ENCODE results near the gene SLC26A11.
"Not testable (repeated sequence)": the region's sequence is repeated elsewhere in the genome, so short reads cannot be mapped to it uniquely, and the experiment has no call there.

Gene SLC26A11

DNA sequence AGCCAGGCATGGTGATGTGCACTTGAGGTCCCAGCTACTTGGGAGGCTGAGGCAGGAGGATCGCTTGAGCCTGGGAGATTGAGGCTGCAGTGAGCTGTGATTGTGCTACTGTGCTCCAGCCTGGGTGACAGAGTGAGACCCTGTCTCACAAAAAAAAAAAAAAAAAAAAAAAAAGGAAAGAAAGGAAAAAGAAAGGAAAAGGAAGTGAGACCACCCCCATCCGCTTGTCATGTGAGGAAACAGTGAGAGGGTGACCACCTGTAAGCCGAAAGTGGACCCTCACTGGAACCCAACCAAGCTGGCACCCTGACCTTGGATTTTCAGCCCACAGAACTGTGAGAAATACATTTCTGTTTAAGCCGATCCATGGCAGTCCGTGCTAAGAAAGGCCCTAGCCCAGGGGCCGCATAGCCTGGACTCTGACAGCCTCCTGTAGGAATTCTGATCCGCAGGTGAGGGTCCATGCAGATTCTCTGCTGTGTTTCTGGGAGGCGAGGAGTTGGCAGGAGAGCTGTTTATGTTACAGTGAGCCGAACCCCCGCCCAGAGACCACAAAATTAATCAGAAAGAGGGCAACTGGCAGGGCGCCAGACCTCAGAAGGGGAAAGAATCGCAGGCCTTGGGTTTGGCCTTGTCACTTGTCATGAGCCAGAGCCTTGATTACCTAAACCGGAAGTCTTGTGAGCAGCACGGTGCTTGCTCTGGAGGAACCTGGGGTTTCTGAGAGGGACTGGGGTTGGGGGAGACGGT, 1.0 kb upstream of the SLC26A11 start:
- peak; percentile 91 for DNase-seq (ENCODE audit: low read depth)

DNA sequence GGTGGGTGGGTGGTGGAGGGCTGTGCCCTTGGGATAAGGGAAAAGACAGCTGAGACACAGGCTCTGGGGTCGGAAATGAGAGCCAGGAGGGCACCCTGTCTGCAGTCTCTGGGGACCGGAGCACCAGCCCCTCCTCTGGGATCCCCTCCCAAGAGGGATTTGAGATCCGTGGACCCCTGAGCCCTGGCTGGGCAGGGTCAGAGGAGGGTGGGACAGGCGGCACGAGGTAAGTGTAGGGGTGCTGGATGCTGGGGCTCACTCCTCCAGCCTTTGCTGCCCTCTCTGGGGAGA, 519 bp upstream of the SLC26A11 start:
- DNase-seq (ENCODE audit: low read depth), result no peak

GRCh38 chr17:80220736-80221215, 549 bp downstream of the SLC26A11 start:
- DNase-seq (ENCODE audit: low read depth), result no peak

DNA sequence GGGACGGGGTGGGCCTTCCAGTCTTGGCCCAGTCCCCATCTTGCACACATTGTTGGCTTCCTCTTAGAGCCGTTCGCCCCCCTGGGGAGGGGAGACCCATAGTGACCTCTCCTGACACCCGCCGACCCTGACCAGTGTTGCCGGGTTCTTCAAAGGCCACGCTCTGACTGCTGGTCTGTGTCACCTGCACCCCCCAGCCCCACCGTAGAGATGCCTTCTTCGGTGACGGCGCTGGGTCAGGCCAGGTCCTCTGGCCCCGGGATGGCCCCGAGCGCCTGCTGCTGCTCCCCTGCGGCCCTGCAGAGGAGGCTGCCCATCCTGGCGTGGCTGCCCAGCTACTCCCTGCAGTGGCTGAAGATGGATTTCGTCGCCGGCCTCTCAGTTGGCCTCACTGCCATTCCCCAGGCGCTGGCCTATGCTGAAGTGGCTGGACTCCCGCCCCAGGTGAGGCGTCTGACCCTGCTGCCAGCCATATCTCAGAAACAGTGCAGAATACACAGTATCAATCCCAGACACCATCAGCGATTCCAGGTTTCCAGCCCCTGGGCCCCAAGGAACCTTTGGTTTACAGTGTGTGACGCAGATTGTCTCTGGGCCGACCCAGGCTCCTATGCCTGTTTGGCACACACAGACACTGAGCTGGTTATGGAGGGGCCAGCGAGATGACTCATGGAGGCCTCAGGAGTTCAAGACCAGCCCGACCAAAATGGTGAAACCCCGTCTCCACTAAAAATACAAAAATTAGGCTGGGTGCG, 1.3 kb downstream of the SLC26A11 start:
- no peak for DNase-seq (ENCODE audit: low read depth)

- DNase-seq (ENCODE audit: low read depth), result no peak
These were observed 2.3 kb downstream of the SLC26A11 start for GRCh38 chr17:80222376-80223141.

GRCh38 chr17:80223142-80223815, 3.1 kb downstream of the SLC26A11 start:
- no peak for DNase-seq (ENCODE audit: low read depth)

- DNase-seq (ENCODE audit: low read depth), result no peak
These were observed 3.7 kb downstream of the SLC26A11 start for GRCh38 chr17:80223838-80224497.

GRCh38 chr17:80224683-80225082, 4.5 kb downstream of the SLC26A11 start:
- no peak for DNase-seq (ENCODE audit: low read depth)

GRCh38 chr17:80225230-80225629, 5.0 kb downstream of the SLC26A11 start:
- no peak for DNase-seq (ENCODE audit: low read depth)

DNA sequence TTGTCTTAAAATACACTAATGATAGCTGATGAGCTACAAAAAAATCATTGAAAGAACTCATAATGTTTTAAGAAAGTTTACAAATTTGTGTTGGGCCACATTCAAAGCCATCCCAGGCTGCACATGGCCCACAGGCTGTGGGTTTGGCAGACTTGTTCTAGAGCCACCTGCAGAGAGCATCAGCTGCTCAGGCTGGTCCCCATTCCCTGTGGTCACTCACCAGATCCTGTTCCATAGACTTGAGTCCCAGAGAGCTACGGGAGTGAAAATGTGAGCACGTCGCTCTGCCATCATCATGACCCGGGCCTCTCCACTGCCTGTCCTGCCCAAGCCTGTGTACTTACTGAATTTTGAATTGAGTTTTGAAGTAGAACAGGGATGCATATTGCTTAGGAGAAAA, 6.9 kb downstream of the SLC26A11 start:
- DNase-seq (ENCODE audit: low read depth), result no peak

- no peak for DNase-seq (ENCODE audit: low read depth)
These were observed 7.4 kb downstream of the SLC26A11 start for GRCh38 chr17:80227666-80228065.

GRCh38 chr17:80228477-80228876, 8.2 kb downstream of the SLC26A11 start:
- DNase-seq (ENCODE audit: low read depth), result no peak

DNA sequence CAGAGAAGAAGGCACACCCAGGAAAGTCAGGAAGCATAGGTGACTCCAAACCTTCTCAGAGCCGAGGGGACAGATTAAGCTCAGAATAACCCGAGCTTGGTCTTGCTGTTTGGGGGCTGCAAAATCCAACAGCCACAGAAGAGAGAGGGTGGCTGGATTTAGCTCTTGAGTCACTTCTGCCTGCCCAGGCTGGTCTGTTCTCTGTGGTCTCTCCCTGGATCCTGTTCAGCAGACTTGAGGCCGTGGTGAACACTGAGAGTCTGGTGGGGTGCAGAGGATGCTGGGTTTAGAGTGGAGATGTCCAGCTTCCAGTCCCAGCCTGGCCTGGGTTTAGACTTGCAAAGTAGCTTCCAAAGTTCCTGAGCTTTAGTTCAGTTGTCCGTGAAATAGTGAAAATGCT, 8.8 kb downstream of the SLC26A11 start:
- DNase-seq (ENCODE audit: low read depth), result no peak

DNA sequence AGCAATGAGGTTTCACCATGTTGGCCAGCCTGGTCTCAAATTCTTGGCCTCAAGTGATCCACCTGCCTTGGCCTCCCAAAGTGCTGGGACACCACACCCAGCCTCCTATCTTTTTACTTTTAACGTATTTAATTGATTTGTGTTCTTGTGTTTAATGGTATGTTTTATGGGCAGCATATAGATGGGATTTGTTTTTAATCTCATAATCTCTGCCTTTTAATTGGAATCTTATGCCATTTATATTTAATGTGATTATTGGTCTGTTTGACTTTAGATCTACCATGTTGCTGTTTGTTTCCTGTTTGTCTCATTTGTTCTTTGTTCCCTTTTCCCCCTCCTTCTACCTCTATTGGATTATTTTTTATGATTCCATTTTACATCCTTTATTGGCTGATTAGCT, 12.2 kb downstream of the SLC26A11 start:
- DNase-seq (ENCODE audit: low read depth), result no peak

DNA sequence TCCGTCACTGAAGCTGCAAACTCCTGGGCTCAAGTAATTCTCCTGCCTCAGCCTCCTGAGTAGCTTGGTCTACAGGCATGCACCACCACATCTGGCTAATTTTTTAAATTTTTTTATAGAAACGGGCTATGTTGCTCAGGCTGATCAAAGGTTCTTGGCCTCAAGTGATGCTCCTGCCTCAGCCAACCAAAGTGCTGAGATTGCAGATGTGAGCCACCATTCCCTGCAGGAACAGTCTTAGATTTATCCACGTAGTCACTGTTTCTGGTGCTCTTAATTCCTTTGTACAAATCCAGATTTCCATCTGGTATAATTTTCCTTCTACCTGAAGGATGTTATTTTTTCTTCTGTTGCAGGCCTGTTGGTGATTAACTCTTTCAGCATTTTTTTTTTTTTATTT, 13.0 kb downstream of the SLC26A11 start:
- no peak for DNase-seq (ENCODE audit: low read depth)

GRCh38 chr17:80236911-80237310, 16.7 kb downstream of the SLC26A11 start:
- no peak for DNase-seq (ENCODE audit: low read depth)

GRCh38 chr17:80237386-80237785, 17.2 kb downstream of the SLC26A11 start:
- DNase-seq (ENCODE audit: low read depth), result no peak

- no peak for DNase-seq (ENCODE audit: low read depth)
These were observed 22.3 kb downstream of the SLC26A11 start for GRCh38 chr17:80242505-80242904.

GRCh38 chr17:80243526-80244433, 23.6 kb downstream of the SLC26A11 start:
- DNase-seq (ENCODE audit: low read depth), result no peak

DNA sequence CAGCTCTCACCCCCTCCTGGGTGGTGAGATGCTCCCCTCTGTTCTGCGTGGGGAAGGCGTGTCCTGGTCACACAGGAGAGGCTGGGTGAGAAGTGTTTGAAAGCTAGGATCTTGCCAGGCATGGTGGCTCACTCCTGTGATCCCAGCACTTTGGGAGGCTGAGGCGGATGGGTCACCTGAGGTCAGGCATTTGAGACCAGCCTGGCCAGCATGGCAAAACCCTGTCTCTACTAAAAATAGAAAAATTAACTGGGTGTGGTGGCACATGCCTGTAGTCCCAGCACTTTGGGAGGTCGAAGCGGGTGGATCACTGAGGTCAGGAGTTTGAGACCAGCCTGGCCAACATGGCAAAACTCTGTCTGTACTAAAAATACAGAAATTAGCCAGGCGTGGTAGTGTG, 24.2 kb downstream of the SLC26A11 start:
- not testable (repeated sequence) for DNase-seq (ENCODE audit: low read depth)
